Jurkat, Clone E6-1 (cell line): ENCODE results near the gene NHLRC2.

ENCODE experiments used
- DNase-seq: peaks from one replicate; pipeline ENCODE4 v3.0.0-alpha.2; 2011; ENCODE audit warnings: low read depth, low spot score
- H3K4me3 ChIP-seq: 2 replicates; pipeline ENCODE4 v1.5.1; 2011; ENCODE audit warnings: mild to moderate bottlenecking, low read length, control low read depth, moderate library complexity

Gene NHLRC2

GRCh38 chr10:113897693-113898618 is 43.5 kb downstream of the NHLRC2 start:
- DNase-seq, result no peak
- no peak overlapping the region for H3K4me3 ChIP-seq

- DNase-seq, result no peak
- H3K4me3 ChIP-seq, result no peak overlapping the region
These were observed 45.6 kb downstream of the NHLRC2 start for GRCh38 chr10:113899952-113900598.

GRCh38 chr10:113905756-113906155 is 51.3 kb downstream of the NHLRC2 start:
- no peak for DNase-seq
- no peak overlapping the region for H3K4me3 ChIP-seq

GRCh38 chr10:113907166-113907565 is 52.7 kb downstream of the NHLRC2 start:
- no peak for DNase-seq
- no peak overlapping the region for H3K4me3 ChIP-seq

GRCh38 chr10:113908236-113908635 is 53.8 kb downstream of the NHLRC2 start:
- no peak overlapping the region for H3K4me3 ChIP-seq
- DNase-seq, result no peak

GRCh38 chr10:113911113-113911512 is 56.7 kb downstream of the NHLRC2 start:
- H3K4me3 ChIP-seq, result no peak overlapping the region

GRCh38 chr10:113911839-113912238 is 57.4 kb downstream of the NHLRC2 start:
- no peak for DNase-seq
- H3K4me3 ChIP-seq, result no peak overlapping the region

More at GRCh38 chr10:113911113-113911512, 56.7 kb downstream of the NHLRC2 start:
- DNase-seq, result no peak

- no peak for DNase-seq
- no peak overlapping the region for H3K4me3 ChIP-seq
These were observed 58.1 kb downstream of the NHLRC2 start for GRCh38 chr10:113912582-113912981.

GRCh38 chr10:113914956-113915355 is 60.5 kb downstream of the NHLRC2 start:
- no peak for DNase-seq
- no peak overlapping the region for H3K4me3 ChIP-seq

- DNase-seq, result no peak
- H3K4me3 ChIP-seq, result no peak overlapping the region
These were observed 61.1 kb downstream of the NHLRC2 start for GRCh38 chr10:113915540-113915939.

- H3K4me3 ChIP-seq, result no peak overlapping the region
- no peak for DNase-seq
These were observed 61.6 kb downstream of the NHLRC2 start for GRCh38 chr10:113916053-113916452.

- no peak for DNase-seq
- no peak overlapping the region for H3K4me3 ChIP-seq
These were observed 63.2 kb downstream of the NHLRC2 start for GRCh38 chr10:113917636-113918035.

- H3K4me3 ChIP-seq, result no peak overlapping the region
- DNase-seq, result no peak
These were observed 65.7 kb downstream of the NHLRC2 start for GRCh38 chr10:113920114-113920513.

- no peak overlapping the region for H3K4me3 ChIP-seq
These were observed 66.4 kb downstream of the NHLRC2 start for GRCh38 chr10:113920875-113921274.

GRCh38 chr10:113921561-113922370 is 67.3 kb downstream of the NHLRC2 start:
- H3K4me3 ChIP-seq, result no peak overlapping the region
- DNase-seq, result no peak

More at GRCh38 chr10:113920875-113921274, 66.4 kb downstream of the NHLRC2 start:
- no peak for DNase-seq

- no peak for DNase-seq
- no peak overlapping the region for H3K4me3 ChIP-seq
These were observed 68.5 kb downstream of the NHLRC2 start for GRCh38 chr10:113922787-113923570.

GRCh38 chr10:113924186-113924585 is 69.7 kb downstream of the NHLRC2 start:
- no peak for DNase-seq
- no peak overlapping the region for H3K4me3 ChIP-seq

GRCh38 chr10:113924664-113925063 is 70.2 kb downstream of the NHLRC2 start:
- no peak for DNase-seq
- H3K4me3 ChIP-seq, result no peak overlapping the region

GRCh38 chr10:113927440-113927839 is 73.0 kb downstream of the NHLRC2 start:
- DNase-seq, result no peak
- H3K4me3 ChIP-seq, result no peak overlapping the region
